HepG2 (cell line): ENCODE data around the gene RSBN1. TPM values are rescaled to one million over a fixed set of nuclear protein-coding genes. Genes with fewer than 3 reads are reported as not detected.
"Not testable (repeated sequence)": the region's sequence is repeated elsewhere in the genome, so short reads cannot be mapped to it uniquely, and the experiment has no call there.

ENCODE experiments used
- ATAC-seq: fragments of 200-7000 bp; cut with Tn5 transposase; 3 replicates; pipeline ENCODE4 v1.9.1; 2020; ENCODE audit warnings: mild to moderate bottlenecking, moderate library complexity
- BruUV-seq: library from RNA; stranded (reverse); fragments of 400-500 nt; replicated peaks from 2 replicates; lab custom pipeline; 2021; lab: Mats Ljungman, UMichigan
- CTCF ChIA-PET: fragments of 300-600 bp; formaldehyde crosslinking; extraction: SDS; loops from one replicate; lab custom pipeline; 2021; ENCODE audit warnings: low total read pairs, inconsistent platforms, low intra/inter-chr PET ratio; lab: Yijun Ruan, JAX
- POLR2A ChIA-PET: fragments of 350-600 bp; sonication (Branson Sonifier 250); formaldehyde crosslinking; loops from one replicate; lab custom pipeline; 2020; ENCODE audit warnings: antibody characterized with exemption, inconsistent platforms; lab: Yijun Ruan, JAX
- DNase-seq: peaks from one replicate; pipeline ENCODE4 v3.0.0-alpha.2; 2015; ENCODE audit warnings: low spot score
- FAIRE-seq: peaks from 3 replicates; lab custom pipeline; 2011; peaks lifted over from hg19 to GRCh38; lab: Jason Lieb, UNC
- H2AFZ ChIP-seq: one replicate; pipeline ENCODE4 v1.6.1; 2011; ENCODE audit warnings: low read length, inconsistent platforms
- H3K27ac ChIP-seq: fragments of 300-600 bp; 3 replicates; pipeline ENCODE4 v1.8.0; 2011; ENCODE audit warnings: mixed run types, mild to moderate bottlenecking, mixed read lengths, low read length, inconsistent platforms; ENCODE audit not compliant: insufficient read depth; ENCODE audit errors: extremely low read length
- H3K27me3 ChIP-seq, 2 experiments: fragments of 200-600 bp in 1 of 2; 2 replicates in 1 of 2; 3 replicates in 1 of 2; pipeline versions ENCODE4 v1.6.0 to v1.8.0; 2011; ENCODE audit warnings: low read length in 2 of 2, mild to moderate bottlenecking in 2 of 2, moderate library complexity in 2 of 2, inconsistent platforms in 1 of 2; ENCODE audit not compliant: insufficient read depth in 2 of 2, control insufficient read depth in 1 of 2
- H3K36me3 ChIP-seq, 2 experiments: fragments of 200-600 bp in 1 of 2; replicated peaks in 1 of 2; 2 replicates in 1 of 2; 3 replicates in 1 of 2; pipeline versions ENCODE4 v1.5.1 to v1.8.0; 2011; ENCODE audit warnings: low read length in 2 of 2, inconsistent platforms in 1 of 2; ENCODE audit not compliant: insufficient read depth in 2 of 2, control insufficient read depth in 1 of 2
- H3K4me1 ChIP-seq: 2 replicates; pipeline ENCODE4 v1.5.1; 2012; ENCODE audit warnings: low read length, inconsistent platforms; ENCODE audit not compliant: insufficient read depth
- H3K4me2 ChIP-seq: 2 replicates; pipeline ENCODE4 v1.6.0; 2011; ENCODE audit warnings: low read depth, low read length, inconsistent platforms
- H3K4me3 ChIP-seq, 3 experiments: fragments of 200-600 bp in 1 of 3; sonication (generic), shearing (Covaris generic) in 1 of 3; replicated peaks in 1 of 3; 2 replicates each; pipeline ENCODE4 v1.5.1; 2011 to 2016; ENCODE audit warnings: low read length in 3 of 3, inconsistent platforms in 2 of 3, low read depth in 2 of 3, mild to moderate bottlenecking in 2 of 3, control low read depth in 1 of 3, mixed read lengths in 1 of 3; ENCODE audit not compliant: insufficient read depth in 1 of 3
- H3K79me2 ChIP-seq: one replicate; pipeline ENCODE4 v1.6.1; 2011; ENCODE audit warnings: low read length, inconsistent platforms; ENCODE audit not compliant: insufficient read depth
- H3K9ac ChIP-seq: 2 replicates; pipeline ENCODE4 v1.6.0; 2011; ENCODE audit warnings: mild to moderate bottlenecking, low read depth, low read length, inconsistent platforms; ENCODE audit not compliant: insufficient read depth
- H3K9me3 ChIP-seq: 2 replicates; pipeline ENCODE4 v1.5.1; 2012; ENCODE audit warnings: mild to moderate bottlenecking, low read length
- H4K20me1 ChIP-seq: 2 replicates; pipeline ENCODE4 v1.6.0; 2011; ENCODE audit warnings: inconsistent platforms, mild to moderate bottlenecking, low read length, moderate library complexity; ENCODE audit not compliant: insufficient read depth
- DNMT1 ChIP-seq: sonication (generic); formaldehyde crosslinking; IDR thresholded peaks from 2 replicates; pipeline ENCODE4 v1.5.1; 2020; ENCODE audit warnings: mild to moderate bottlenecking, missing genetic modification reagents
- GABPA ChIP-seq, 2 experiments: IDR thresholded peaks; 2 replicates each; pipeline ENCODE4 v1.6.1; 2011 to 2016; ENCODE audit warnings: low read depth in 2 of 2, low read length in 1 of 2, missing biosample characterization in 1 of 2, missing genetic modification characterization in 1 of 2
- GMEB1 ChIP-seq: sonication (generic); formaldehyde crosslinking; IDR thresholded peaks from 2 replicates; pipeline ENCODE4 v1.5.1; 2020; ENCODE audit warnings: missing genetic modification reagents, mild to moderate bottlenecking, borderline replicate concordance
- NCOR1 ChIP-seq: fragments of 200-600 bp; sonication (generic); IDR thresholded peaks from 2 replicates; pipeline ENCODE4 v1.7.0; 2017; ENCODE audit warnings: antibody characterized with exemption, low read length, borderline replicate concordance
- SPEN ChIP-seq: sonication (generic); formaldehyde crosslinking; IDR thresholded peaks from 2 replicates; pipeline ENCODE4 v1.5.1; 2020; ENCODE audit warnings: low read depth, mild to moderate bottlenecking, missing genetic modification reagents
- ZNF337 ChIP-seq: sonication (generic); formaldehyde crosslinking; IDR thresholded peaks from 2 replicates; pipeline ENCODE4 v1.5.1; 2020; ENCODE audit warnings: missing genetic modification reagents, low read depth, mild to moderate bottlenecking, borderline replicate concordance
- ZNF367 ChIP-seq: sonication (generic); formaldehyde crosslinking; IDR thresholded peaks from 2 replicates; pipeline ENCODE4 v1.4.0; 2020; ENCODE audit warnings: missing genetic modification reagents, borderline replicate concordance
- ZNF501 ChIP-seq: sonication (generic); formaldehyde crosslinking; IDR thresholded peaks from 2 replicates; pipeline ENCODE4 v1.5.1; 2020; ENCODE audit warnings: mild to moderate bottlenecking, moderate library complexity, missing genetic modification reagents
- WGBS: methylation state at CpG from one replicate; pipeline ENCODE4 v1.1.6; 2017; ENCODE audit warnings: low lambda C conversion rate; 5-methylcytosine and 5-hydroxymethylcytosine counted together
- in situ Hi-C: cut with HindIII; loops from 2 replicates; pipeline ENCODE4 v1.10.0; 2017; ENCODE audit warnings: low pct_unique_long_range_greater_than_20kb; ENCODE audit not compliant: extremely low pct_ligation_motif_present
- intact Hi-C: fragments of 100-400 bp; cut with micrococcal nuclease; formaldehyde crosslinking; loops from one replicate; pipeline ENCODE4 v1.10.0; 2022; ENCODE audit not compliant: unreplicated experiment
- polyA plus RNA-seq, 8 experiments: library from polyadenylated mRNA; depleted of rRNA in 3 of 8; stranded (reverse) in 7 of 8; unstranded in 1 of 8; fragments of >200 nt; fragmentation: Illumina TruSeq in 4 of 8; extraction: Trizol in 4 of 8; gene quantifications; 2 replicates each; pipeline versions ENCODE4 v1.2.1 to v1.2.3, GENCODE V29; 2011 to 2016; ENCODE audit warnings: low read depth in 4 of 8, missing spikeins in 1 of 8, mixed read lengths in 1 of 8; ENCODE audit not compliant: insufficient read depth in 1 of 8
- total RNA-seq, 5 experiments: library from RNA; depleted of rRNA; stranded (reverse); fragments of >200 nt; fragmentation: Illumina TruSeq; extraction: Trizol; gene quantifications; 2 replicates each; pipeline ENCODE4 v1.2.3, GENCODE V29; 2016; ENCODE audit warnings: low read depth in 1 of 5
- TF ChIP-seq, protein P1 (sequence below): sonication (generic); formaldehyde crosslinking; IDR thresholded peaks from 2 replicates; pipeline ENCODE4 v1.4.0; 2020; ENCODE audit warnings: mild to moderate bottlenecking, missing genetic modification reagents
- TF ChIP-seq, protein P2 (sequence below): IDR thresholded peaks from 2 replicates; pipeline ENCODE4 v1.6.1; 2016; ENCODE audit warnings: missing compliant biosample characterization, missing genetic modification reagents, borderline replicate concordance

The RSBN1 gene
- total and polyA plus RNA-seq, 2 of the 13 experiments (the other 11 are each of a cell fraction or from before 2014, with no cell fraction given) = 8.3 to 10.4 TPM

GRCh38 chr1:113721010-113721409 is 91.3 kb downstream of the RSBN1 start (continued):
- TF ChIP-seq, protein P1, sequence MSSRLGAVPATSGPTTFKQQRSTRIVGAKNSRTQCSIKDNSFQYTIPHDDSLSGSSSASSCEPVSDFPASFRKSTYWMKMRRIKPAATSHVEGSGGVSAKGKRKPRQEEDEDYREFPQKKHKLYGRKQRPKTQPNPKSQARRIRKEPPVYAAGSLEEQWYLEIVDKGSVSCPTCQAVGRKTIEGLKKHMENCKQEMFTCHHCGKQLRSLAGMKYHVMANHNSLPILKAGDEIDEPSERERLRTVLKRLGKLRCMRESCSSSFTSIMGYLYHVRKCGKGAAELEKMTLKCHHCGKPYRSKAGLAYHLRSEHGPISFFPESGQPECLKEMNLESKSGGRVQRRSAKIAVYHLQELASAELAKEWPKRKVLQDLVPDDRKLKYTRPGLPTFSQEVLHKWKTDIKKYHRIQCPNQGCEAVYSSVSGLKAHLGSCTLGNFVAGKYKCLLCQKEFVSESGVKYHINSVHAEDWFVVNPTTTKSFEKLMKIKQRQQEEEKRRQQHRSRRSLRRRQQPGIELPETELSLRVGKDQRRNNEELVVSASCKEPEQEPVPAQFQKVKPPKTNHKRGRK (CRISPR knock-in tag) = no peak
- TF ChIP-seq DNMT1 (no peak), ZNF367 (CRISPR knock-in tag) (no peak), ZNF337 (CRISPR knock-in tag) (no peak), ZNF501 (CRISPR knock-in tag) (no peak), GMEB1 (CRISPR knock-in tag) (no peak), NCOR1 (no peak), SPEN (CRISPR knock-in tag) (no peak), GABPA (IDR thresholded peaks at IDR 0.05; ENCODE audit: low read depth, low read length) (no peak), GABPA (CRISPR knock-in tag; IDR thresholded peaks at IDR 0.05; ENCODE audit: low read depth) (no peak)
- TF ChIP-seq, protein P2, sequence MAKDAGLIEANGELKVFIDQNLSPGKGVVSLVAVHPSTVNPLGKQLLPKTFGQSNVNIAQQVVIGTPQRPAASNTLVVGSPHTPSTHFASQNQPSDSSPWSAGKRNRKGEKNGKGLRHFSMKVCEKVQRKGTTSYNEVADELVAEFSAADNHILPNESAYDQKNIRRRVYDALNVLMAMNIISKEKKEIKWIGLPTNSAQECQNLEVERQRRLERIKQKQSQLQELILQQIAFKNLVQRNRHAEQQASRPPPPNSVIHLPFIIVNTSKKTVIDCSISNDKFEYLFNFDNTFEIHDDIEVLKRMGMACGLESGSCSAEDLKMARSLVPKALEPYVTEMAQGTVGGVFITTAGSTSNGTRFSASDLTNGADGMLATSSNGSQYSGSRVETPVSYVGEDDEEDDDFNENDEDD (CRISPR knock-in tag) = no peak
- TF ChIP-seq, all 625 proteins: peak for 0

DNA sequence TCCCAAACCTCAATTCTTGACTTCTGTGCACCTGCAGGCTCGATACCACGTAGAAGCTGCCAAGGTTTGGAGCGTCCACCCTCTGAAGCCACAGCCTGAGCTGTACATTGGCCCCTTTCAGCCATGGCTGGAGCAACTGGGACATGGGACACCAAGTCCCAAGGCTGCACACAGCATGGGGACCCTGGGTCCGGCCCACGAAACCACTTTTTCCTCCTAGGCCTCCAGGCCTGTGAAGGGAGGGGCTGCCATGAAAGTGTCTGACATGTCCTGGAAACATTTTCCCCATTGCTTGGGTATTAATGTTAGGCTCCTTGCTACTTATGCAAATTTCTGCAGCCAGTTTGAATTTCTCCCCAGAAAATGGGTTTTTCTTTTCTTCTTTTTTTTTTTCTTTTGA is 93.7 kb downstream of the RSBN1 start:
- POLR2A ChIA-PET, CTCF ChIA-PET, H3K4me2 ChIP-seq, H3K27ac ChIP-seq, H3K4me3 ChIP-seq, H3K4me1 ChIP-seq, H4K20me1 ChIP-seq, DNase-seq, H3K27me3 ChIP-seq, H3K79me2 ChIP-seq, intact Hi-C loops, H3K9ac ChIP-seq, BruUV-seq, ATAC-seq, in situ Hi-C loops, H3K9me3 ChIP-seq, FAIRE-seq, H2AFZ ChIP-seq: not testable (repeated sequence)
- 90% methylated on average over 2 of the region's 5 CpGs for WGBS
- peaks cover 0 to 20% of the 10 kb centered on the region in 2 experiments; a peak in 2 of 5 replicates for H3K36me3 ChIP-seq

- H3K4me3 ChIP-seq, H3K4me1 ChIP-seq, H4K20me1 ChIP-seq, H3K27me3 ChIP-seq, H3K79me2 ChIP-seq, FAIRE-seq, DNase-seq, H3K9me3 ChIP-seq, intact Hi-C loops, POLR2A ChIA-PET, CTCF ChIA-PET, ATAC-seq, H3K4me2 ChIP-seq, H3K9ac ChIP-seq, BruUV-seq, H2AFZ ChIP-seq, H3K27ac ChIP-seq, in situ Hi-C loops: not testable (repeated sequence)
- H3K36me3 ChIP-seq = peaks cover 0 to 23% of the 10 kb centered on the region in 2 experiments; a peak in 2 of 5 replicates
- 94% methylated on average over 6 of the region's 6 CpGs for WGBS
These were observed 94.8 kb downstream of the RSBN1 start for GRCh38 chr1:113717506-113717905.
